Measurements from ENCODE around the gene ZSCAN25.
"Not testable (repeated sequence)": the region's sequence is repeated elsewhere in the genome, so short reads cannot be mapped to it uniquely, and the experiment has no call there.

The ZSCAN25 gene

GRCh38 chr7:99616359-99617191 is at the start of gene ZSCAN25:
ZSCAN25 (plus strand) TSS chr7:99616946; CDS start chr7:99619607, 2,661 bp downstream.
- DNase-seq (ENCODE audit: extremely low read depth in 1 of 2, low read depth in 1 of 2) = peak; percentile 65 to 74

DNA sequence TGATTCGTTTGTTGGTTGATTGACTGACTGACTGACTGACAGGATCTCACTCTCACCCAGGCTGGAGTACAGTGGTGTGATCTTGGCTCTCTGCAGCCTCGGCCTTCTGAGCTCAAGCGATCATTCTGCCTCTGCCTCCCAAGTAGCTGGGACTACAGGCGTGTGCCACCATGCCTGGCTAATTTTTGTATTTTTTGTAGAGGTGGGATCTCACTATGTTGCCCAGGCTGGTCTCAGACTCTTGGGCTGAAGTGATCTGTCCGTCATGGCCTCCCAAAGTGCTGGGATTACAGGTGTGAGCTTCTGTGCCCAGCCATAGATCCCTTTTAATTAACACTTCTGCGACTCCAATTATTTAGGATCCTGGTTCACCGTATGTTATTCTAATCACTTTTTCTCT is 48.0 kb upstream of the ZSCAN25 start:
- DNase-seq (ENCODE audit: extremely low read depth in 1 of 2, low read depth in 1 of 2) = not testable (repeated sequence)

- no peak for DNase-seq (ENCODE audit: extremely low read depth in 1 of 2, low read depth in 1 of 2)
Observed at GRCh38 chr7:99571768-99572167, 45.0 kb upstream of the ZSCAN25 start.

GRCh38 chr7:99573257-99573656 is 43.5 kb upstream of the ZSCAN25 start:
- DNase-seq (ENCODE audit: extremely low read depth in 1 of 2, low read depth in 1 of 2) = no peak

- no peak for DNase-seq (ENCODE audit: extremely low read depth in 1 of 2, low read depth in 1 of 2)
Observed at GRCh38 chr7:99576251-99576650, 40.5 kb upstream of the ZSCAN25 start.

- DNase-seq (ENCODE audit: extremely low read depth in 1 of 2, low read depth in 1 of 2) = no peak
Observed at GRCh38 chr7:99579281-99579955, 37.3 kb upstream of the ZSCAN25 start.

GRCh38 chr7:99579956-99580777 is 36.6 kb upstream of the ZSCAN25 start:
- DNase-seq (ENCODE audit: extremely low read depth in 1 of 2, low read depth in 1 of 2) = peak; percentile 27 to 47

DNA sequence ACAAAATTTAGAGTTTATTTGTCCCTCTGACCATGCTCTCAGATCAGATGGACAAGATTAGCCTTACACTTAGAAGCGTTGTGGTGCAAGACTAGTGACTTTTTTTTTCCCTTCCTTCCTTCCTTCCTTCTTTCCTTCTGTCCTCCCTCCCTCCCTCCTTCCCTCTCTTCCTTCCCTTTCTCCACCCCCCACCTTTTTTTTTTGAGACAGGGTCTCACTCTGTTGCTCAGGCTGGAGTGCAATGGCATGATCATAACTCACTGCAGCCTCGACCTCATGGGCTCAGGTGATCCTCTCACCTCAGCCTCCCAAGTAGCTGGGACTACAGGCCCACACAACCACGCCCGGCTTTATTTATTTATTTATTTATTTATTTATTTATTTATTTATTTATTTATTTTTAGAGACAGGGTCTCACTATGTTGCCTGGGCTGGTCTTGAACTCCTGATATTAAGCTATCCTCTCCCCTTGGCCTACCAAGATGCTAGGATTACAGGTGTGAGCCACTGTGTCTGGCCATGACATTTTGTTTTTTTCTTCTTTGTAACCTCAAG is 35.9 kb upstream of the ZSCAN25 start:
- DNase-seq (ENCODE audit: extremely low read depth in 1 of 2, low read depth in 1 of 2) = not testable (repeated sequence)

DNA sequence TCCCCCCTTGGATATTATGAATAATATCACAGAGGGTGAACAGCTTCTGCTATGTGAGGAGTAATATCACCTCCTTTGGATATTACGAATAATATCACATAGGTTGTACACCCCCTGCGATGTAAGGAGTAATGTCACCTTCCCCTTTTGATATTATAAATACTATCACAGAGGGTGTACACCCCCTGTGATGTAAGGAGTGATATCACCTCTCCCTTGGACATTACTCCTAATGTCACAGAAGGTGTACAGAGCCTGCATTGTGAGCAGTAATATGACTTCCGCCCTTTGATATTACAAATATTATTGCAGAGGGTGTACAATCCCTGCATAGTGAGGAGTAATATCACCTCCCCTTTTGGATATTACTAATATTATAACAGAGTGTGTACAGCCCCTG is 27.9 kb upstream of the ZSCAN25 start:
- DNase-seq (ENCODE audit: extremely low read depth in 1 of 2, low read depth in 1 of 2) = no peak

DNA sequence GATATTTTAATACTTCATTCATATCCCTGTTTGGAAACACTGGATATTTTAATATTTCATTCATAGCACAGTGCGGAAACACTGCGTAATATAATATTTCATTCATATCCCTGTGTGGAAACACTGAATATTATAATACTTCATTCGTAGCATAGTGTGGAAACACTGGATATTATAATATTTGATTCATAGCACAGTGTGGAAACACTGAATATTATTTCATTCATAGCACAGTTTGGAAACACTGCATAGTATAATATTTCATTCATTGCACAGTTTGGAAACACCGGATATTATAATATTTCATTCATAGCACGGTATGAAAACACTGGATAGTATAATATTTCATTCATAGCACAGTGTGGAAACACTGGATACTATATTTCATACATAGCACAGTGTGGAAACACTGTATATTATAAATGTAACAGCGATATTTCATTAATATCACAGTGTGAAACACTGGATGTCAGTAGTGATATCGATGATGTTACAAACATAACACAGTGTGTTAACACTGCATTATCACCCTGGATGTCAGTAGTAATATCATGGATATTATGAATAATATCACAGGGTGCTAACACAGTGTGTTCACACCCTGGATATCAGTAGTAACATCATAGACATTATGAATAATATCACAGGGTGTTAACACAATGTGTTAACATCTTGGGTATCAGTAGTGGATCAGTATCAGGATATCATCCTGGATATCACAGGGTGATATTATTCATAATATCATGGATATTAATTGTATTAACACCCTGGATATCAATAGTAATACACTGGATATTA is 21.6 kb upstream of the ZSCAN25 start:
- DNase-seq (ENCODE audit: extremely low read depth in 1 of 2, low read depth in 1 of 2) = no peak

GRCh38 chr7:99596408-99596955 is 20.3 kb upstream of the ZSCAN25 start:
- DNase-seq (ENCODE audit: extremely low read depth in 1 of 2, low read depth in 1 of 2) = no peak

- no peak for DNase-seq (ENCODE audit: extremely low read depth in 1 of 2, low read depth in 1 of 2)
Observed at GRCh38 chr7:99597762-99598501, 18.8 kb upstream of the ZSCAN25 start, which contains the start of gene TMEM225B. TMEM225B (plus strand) TSS chr7:99598267; CDS start chr7:99604389, 6,122 bp downstream.

- no peak for DNase-seq (ENCODE audit: extremely low read depth in 1 of 2, low read depth in 1 of 2)
Observed at GRCh38 chr7:99599836-99600235, 16.9 kb upstream of the ZSCAN25 start.

GRCh38 chr7:99601656-99602310 is 15.0 kb upstream of the ZSCAN25 start:
- DNase-seq (ENCODE audit: extremely low read depth in 1 of 2, low read depth in 1 of 2) = no peak

GRCh38 chr7:99605527-99605926 is 11.2 kb upstream of the ZSCAN25 start:
- no peak for DNase-seq (ENCODE audit: extremely low read depth in 1 of 2, low read depth in 1 of 2)

DNA sequence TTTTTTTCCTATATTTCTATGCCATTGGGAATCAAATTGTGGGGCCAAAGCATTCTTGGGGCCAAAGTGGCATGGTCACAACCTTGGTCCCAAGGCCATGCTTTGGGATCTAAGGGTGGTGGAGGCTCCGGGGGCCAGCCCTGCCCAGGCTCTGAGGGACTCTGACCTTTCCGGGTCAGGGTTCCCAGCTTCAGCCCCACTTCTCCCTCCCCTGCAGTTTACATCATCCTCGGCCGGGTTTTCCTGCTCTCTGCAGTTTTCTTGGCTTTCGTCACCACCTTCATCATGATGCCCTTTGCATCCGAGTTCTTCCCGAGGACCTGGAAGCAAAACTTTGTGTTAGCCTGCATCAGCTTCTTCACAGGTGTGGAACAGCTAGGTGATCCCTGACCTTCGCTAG is 10.2 kb upstream of the ZSCAN25 start:
- DNase-seq (ENCODE audit: extremely low read depth in 1 of 2, low read depth in 1 of 2) = no peak

- no peak for DNase-seq (ENCODE audit: extremely low read depth in 1 of 2, low read depth in 1 of 2)
Observed at GRCh38 chr7:99607548-99607947, 9.2 kb upstream of the ZSCAN25 start.

GRCh38 chr7:99614495-99614894 is 2.3 kb upstream of the ZSCAN25 start:
- no peak for DNase-seq (ENCODE audit: extremely low read depth in 1 of 2, low read depth in 1 of 2)

- no peak for DNase-seq (ENCODE audit: extremely low read depth in 1 of 2, low read depth in 1 of 2)
Observed at GRCh38 chr7:99615989-99616358, 772 bp upstream of the ZSCAN25 start.
